OCI-LY3 (cell line): Measurements from ENCODE around the gene DNAL1.

Experiments used
- CTCF ChIP-seq: fragments of 200-600, 300-600 bp; sonication (generic); IDR thresholded peaks from 2 replicates; pipeline ENCODE4 v1.5.1; 2014; ENCODE audit warnings: antibody characterized with exemption, low read length, low read depth
- EZH2phosphoT487 ChIP-seq: fragments of 200-600 bp; shearing (Covaris generic); IDR thresholded peaks from 2 replicates; pipeline ENCODE4 v1.6.1; 2018; ENCODE audit warnings: antibody characterized with exemption, mixed run types, low read depth

GRCh38 chr14:73739174-73739898 lies 94.5 kb downstream of the DNAL1 start:
- TF ChIP-seq CTCF = no peak
- no peak for TF ChIP-seq EZH2phosphoT487
